Epithelial cell of esophagus (primary cell): ENCODE measurements around the gene SFMBT2.

Source experiments
- DNase-seq: peaks from one replicate; pipeline ENCODE4 v3.0.0; 2010; ENCODE audit warnings: low read depth
- H3K4me3 ChIP-seq: 2 replicates; pipeline ENCODE4 v1.5.1; 2011; ENCODE audit warnings: mild to moderate bottlenecking, low read length, control low read depth
- TF ChIP-seq, protein P1 (sequence below): IDR thresholded peaks from 2 replicates; pipeline ENCODE4 v1.5.1; 2011; ENCODE audit warnings: low read depth, mild to moderate bottlenecking, low read length, control low read depth, inconsistent platforms; ENCODE audit not compliant: insufficient read depth; ENCODE audit errors: missing control alignments

SFMBT2 gene

DNA sequence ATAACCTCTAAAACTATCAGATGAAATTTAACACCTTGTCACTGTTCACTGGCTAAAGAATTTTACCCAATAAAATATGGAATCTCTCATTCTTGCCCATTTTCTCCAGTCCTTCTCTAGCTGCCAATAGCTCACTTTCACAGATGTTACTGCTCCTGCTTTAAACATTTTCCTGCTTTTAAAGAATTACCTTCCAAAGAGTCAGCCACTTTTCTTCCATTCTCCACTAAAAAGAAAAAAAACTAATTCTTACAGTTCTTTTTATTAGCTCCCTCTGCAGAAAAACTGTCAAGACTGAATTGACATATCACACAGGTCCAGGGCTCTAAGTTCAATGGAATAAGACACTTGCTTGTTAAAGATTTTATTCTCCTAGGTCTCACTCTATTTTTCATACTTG, 114.8 kb downstream of the SFMBT2 start:
- TF ChIP-seq, protein P1, sequence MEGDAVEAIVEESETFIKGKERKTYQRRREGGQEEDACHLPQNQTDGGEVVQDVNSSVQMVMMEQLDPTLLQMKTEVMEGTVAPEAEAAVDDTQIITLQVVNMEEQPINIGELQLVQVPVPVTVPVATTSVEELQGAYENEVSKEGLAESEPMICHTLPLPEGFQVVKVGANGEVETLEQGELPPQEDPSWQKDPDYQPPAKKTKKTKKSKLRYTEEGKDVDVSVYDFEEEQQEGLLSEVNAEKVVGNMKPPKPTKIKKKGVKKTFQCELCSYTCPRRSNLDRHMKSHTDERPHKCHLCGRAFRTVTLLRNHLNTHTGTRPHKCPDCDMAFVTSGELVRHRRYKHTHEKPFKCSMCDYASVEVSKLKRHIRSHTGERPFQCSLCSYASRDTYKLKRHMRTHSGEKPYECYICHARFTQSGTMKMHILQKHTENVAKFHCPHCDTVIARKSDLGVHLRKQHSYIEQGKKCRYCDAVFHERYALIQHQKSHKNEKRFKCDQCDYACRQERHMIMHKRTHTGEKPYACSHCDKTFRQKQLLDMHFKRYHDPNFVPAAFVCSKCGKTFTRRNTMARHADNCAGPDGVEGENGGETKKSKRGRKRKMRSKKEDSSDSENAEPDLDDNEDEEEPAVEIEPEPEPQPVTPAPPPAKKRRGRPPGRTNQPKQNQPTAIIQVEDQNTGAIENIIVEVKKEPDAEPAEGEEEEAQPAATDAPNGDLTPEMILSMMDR: no peak
- no peak for DNase-seq
- no peak overlapping the region for H3K4me3 ChIP-seq

DNA sequence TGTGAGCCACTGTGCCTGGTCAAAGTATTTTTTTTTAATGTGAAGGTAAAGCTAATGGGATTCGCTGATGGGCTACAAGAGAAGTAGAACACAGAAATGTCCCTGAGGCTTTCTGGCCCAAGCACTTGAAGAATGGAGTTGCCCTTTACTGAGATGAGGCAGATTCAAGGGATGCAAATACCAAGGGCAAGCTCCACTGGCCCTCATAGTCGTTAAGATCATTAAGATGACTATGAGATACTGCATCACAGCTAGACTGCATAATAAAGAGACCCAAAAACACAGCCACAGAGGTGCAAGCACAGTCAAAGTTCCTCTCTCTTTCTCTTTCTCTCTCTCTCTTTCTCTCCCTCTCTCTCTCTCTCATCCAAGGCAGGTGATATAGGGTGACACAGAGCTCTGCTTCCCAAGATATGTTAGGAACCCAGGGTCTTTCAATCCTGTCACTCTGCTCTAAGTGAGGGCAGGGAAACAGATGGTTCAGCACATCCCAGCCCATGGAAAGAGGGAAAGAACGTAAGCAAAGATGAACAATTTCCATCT, 117.4 kb downstream of the SFMBT2 start:
- DNase-seq: no peak
- TF ChIP-seq, protein P1: no peak
- H3K4me3 ChIP-seq: no peak overlapping the region

DNA sequence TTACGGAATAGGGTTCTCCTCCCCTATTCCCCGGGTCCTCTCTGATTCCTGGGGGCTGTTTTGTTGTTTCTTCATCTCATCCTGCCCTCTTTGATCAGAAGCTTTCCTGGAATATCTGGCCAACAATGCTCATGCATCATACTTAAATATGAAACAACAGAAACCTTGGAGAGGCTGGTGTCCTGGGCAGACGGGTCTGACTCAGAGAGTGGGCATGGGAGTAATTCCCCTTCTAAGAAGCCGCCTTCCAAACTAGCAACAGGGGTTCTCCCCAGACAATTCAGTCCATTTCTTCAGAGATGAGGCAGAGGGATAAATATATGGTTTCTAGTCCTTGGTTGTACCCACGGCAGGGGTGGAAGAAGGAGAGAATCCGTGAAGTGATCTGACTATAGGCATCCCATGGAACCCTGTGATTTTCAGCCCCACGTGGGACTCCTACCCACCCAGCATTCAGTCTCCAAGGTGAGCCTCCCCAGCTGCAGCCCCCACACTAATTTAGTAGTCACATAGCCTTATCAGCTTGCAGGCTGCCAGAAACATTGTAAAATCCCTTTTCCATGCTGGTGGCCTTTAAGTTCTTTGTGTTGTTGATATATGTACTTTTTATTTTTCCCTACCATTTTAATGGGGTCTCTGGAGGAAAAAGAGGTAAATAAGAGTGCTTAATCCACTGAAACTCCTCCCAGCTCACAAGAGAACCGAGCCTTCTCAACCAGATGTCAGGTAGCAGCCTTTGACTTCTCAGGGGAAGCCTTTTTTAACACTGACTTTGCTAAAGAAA, 119.2 kb downstream of the SFMBT2 start:
- no peak overlapping the region for H3K4me3 ChIP-seq
- no peak for DNase-seq
- TF ChIP-seq, protein P1: no peak

DNA sequence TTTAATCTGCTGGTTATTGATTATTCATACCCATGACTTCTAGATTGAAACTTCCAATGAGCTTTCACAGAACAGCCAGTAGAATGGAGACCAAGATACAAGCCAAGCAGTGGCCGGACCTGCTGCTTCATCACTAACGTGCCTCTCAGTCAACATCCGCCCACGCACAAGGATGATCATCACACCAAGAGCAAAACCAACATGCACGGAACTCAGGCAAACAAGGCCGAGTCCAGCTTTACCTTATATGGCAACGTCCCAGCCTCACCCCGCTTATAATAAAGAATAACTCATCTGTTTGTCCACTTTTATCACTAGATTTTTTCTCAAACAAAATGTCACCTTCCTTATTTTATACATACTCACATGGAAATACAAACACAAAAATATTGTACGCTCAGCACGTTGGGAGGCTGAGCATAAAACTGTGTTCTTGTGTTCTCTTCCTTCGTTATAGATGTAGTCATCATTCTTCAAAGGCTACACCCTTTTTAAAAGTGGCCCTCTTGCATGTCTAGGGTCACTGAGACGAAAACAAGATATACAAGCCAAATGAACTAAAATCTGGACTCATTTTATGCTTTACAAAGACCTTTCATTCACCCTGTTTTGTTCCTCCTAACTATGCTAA, 122.7 kb downstream of the SFMBT2 start:
- H3K4me3 ChIP-seq: no peak overlapping the region
- TF ChIP-seq, protein P1: no peak
- no peak for DNase-seq

DNA sequence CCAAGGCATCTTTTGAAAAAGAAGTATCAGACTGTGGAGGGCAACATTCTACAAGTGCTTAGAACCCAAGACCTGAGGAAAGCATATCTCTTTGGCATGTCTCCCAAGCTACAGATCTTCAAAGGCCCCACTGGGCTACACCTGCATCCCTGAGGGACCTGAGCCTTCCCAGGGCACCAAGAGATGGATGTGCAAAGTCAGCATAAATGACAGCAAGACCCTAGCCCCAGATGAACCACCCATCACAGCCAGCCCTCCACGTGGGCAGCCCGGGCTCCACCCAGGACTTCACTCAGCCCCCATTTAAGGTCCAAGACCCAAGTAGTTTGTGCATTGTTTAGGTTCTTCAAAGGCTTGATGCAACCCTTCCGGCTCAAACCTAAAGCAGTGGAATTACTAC, 123.5 kb downstream of the SFMBT2 start:
- TF ChIP-seq, protein P1: no peak
- no peak for DNase-seq
- H3K4me3 ChIP-seq: no peak overlapping the region

DNA sequence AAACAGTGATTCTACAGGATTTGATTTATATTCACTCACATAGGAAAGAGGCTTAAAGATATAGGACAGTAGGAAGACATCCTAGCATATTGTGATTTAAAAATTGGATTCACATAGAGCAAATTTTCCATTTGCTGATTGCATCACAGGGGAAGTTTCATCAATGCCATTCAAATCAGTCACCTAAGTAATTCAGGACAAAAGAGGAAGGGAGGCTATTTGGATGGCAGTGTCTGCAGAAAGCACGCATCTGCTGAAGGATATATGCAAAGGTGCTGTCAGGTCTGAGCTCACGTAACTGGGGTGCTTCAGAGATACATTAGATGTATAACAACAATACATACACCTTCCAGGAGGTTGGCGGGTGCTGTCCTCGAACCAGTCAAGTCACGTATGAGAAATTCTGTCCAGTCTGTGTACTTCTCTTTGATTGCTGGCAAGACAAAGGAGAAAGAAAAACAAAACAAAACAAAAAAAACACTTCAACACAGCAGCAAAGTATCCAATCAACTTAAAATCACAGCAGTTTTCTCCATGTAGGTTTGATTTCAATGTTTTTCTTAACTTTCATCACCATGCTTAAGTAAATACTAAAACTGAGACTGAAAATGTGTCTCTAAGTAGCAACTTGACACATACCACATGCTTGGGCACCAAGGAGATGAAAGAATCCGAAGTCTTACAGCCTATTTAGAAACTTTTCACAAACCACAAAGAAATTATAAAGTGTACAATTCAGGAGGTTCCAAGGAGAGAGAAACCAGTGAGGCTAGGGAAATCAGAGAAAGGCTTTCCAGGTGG, 125.1 kb downstream of the SFMBT2 start:
- no peak for DNase-seq
- H3K4me3 ChIP-seq: no peak overlapping the region
- TF ChIP-seq, protein P1: no peak
